Aorta (tissue), 5 donors: ENCODE measurements around the gene MRPS6. TPM values are rescaled to one million over a fixed set of nuclear protein-coding genes. Genes with fewer than 3 reads are reported as not detected.
A peak's percentile ranks its signal among the peaks of the same experiment; 100 is the strongest.

ENCODE experiments used
- ATAC-seq: fragments of 200-7000 bp; cut with Tn5 transposase; one replicate; pipeline ENCODE4 v1.9.1; 2022; ENCODE audit warnings: moderate library complexity; ENCODE audit not compliant: low FRiP score
- DNase-seq, 2 donors: peaks; one replicate each; pipeline ENCODE4 v3.0.0-alpha.2; 2020
- H3K27ac ChIP-seq, 2 donors: one replicate each; pipeline ENCODE4 v1.5.1; 2013; ENCODE audit warnings: low read length in 2 of 2, mild to moderate bottlenecking in 2 of 2, moderate library complexity in 2 of 2, control low read depth in 1 of 2, inconsistent platforms in 1 of 2, low read depth in 1 of 2
- H3K27me3 ChIP-seq, 2 donors: one replicate each; pipeline ENCODE4 v1.6.1; 2013; ENCODE audit warnings: control low read depth in 1 of 2, low read length in 1 of 2, mild to moderate bottlenecking in 1 of 2, moderate library complexity in 1 of 2; ENCODE audit not compliant: insufficient read depth in 2 of 2, control insufficient read depth in 1 of 2
- H3K36me3 ChIP-seq, 2 donors: one replicate each; pipeline ENCODE4 v1.6.1; 2013; ENCODE audit warnings: control low read depth in 1 of 2, low read length in 1 of 2, mild to moderate bottlenecking in 1 of 2; ENCODE audit not compliant: insufficient read depth in 2 of 2, control insufficient read depth in 1 of 2
- H3K4me1 ChIP-seq, 2 donors: one replicate each; pipeline ENCODE4 v1.6.1; 2013; ENCODE audit warnings: low read length in 2 of 2, control low read depth in 1 of 2, mild to moderate bottlenecking in 1 of 2, moderate library complexity in 1 of 2; ENCODE audit not compliant: insufficient read depth in 2 of 2, control insufficient read depth in 1 of 2
- H3K4me3 ChIP-seq, 2 donors: one replicate each; pipeline ENCODE4 v1.5.1; 2013; ENCODE audit warnings: low read length in 2 of 2, control low read depth in 1 of 2, mild to moderate bottlenecking in 1 of 2
- H3K9me3 ChIP-seq: one replicate; pipeline ENCODE4 v1.6.1; 2013; ENCODE audit warnings: mild to moderate bottlenecking, low read length; ENCODE audit not compliant: control insufficient read depth
- WGBS, 2 donors: extraction: QIAGEN DNeasy Blood & Tissue Kit; methylation state at CpG; one replicate each; pipeline ENCODE4 v1.1.7; 2013; 5-methylcytosine and 5-hydroxymethylcytosine counted together
- intact Hi-C, 2 donors: fragments of 100-400 bp; cut with DNase I; formaldehyde crosslinking; loops; one replicate each; pipeline versions ENCODE4 v1.14.2 to v1.15.0; 2022
- polyA plus RNA-seq, 2 donors: library from polyadenylated mRNA; stranded (reverse); fragments of 200-250 nt; gene quantifications; one replicate each; pipeline ENCODE4 v1.2.3, GENCODE V29; 2013
- total RNA-seq, 2 donors: library from RNA; stranded (reverse); fragmentation: NEBNext Ultra II Directional; extraction: Animal tissue kit (Norgen Biotek cat#: 25700); gene quantifications; one replicate each; pipeline ENCODE4 v1.2.1, GENCODE V29; 2021
- donor health status: healthy with polysubstance abuse.
- donor health status: Bipolar disorder and iron deficiency.
- donor health status: DM: no; HTN: no; CAD: no.
- donor health status: DM: no; HTN: no; CAD: no.
- donor health status: DM: yes; HTN: yes; CAD: no.

Gene MRPS6
- total and polyA plus RNA-seq, 4 donors: 78.4 to 137 (median 106) TPM

- no peaks in the 10 kb centered on the region for H3K27me3 ChIP-seq
- no peak overlapping the region for H3K27ac ChIP-seq
- peaks cover 12 to 20% of the 10 kb centered on the region in 2 donors for H3K4me1 ChIP-seq
- H3K4me3 ChIP-seq: no peak overlapping the region
- H3K9me3 ChIP-seq: no peaks in the 10 kb centered on the region
- ATAC-seq: no peak
- peaks cover 0 to 9% of the 10 kb centered on the region in 2 donors for H3K36me3 ChIP-seq
- 86 to 94% methylated on average over 2 of the region's 2 CpGs for WGBS, 2 donors
- no peak for DNase-seq
- intact Hi-C loops: no loop called here
Observed at GRCh38 chr21:34100337-34100736, 27.0 kb downstream of the MRPS6 start.

GRCh38 chr21:34100790-34101189, 27.4 kb downstream of the MRPS6 start:
- intact Hi-C loops: no loop called here
- peaks cover 0 to 8% of the 10 kb centered on the region in 2 donors for H3K36me3 ChIP-seq
- no peaks in the 10 kb centered on the region for H3K27me3 ChIP-seq
- WGBS, 2 donors: 34 to 42% methylated on average over 4 of the region's 4 CpGs
- ATAC-seq (no peak), DNase-seq (no peak)
- H3K9me3 ChIP-seq: no peaks in the 10 kb centered on the region
- no peak overlapping the region for H3K4me3 ChIP-seq
- no peak overlapping the region for H3K27ac ChIP-seq
- H3K4me1 ChIP-seq: peaks cover 12 to 20% of the 10 kb centered on the region in 2 donors

- intact Hi-C loops: no loop called here
- no peak overlapping the region for H3K27ac ChIP-seq
- peaks cover 6 to 15% of the 10 kb centered on the region in 2 donors for H3K4me1 ChIP-seq
Observed at GRCh38 chr21:34105947-34106541, 32.7 kb downstream of the MRPS6 start.

GRCh38 chr21:34107606-34108005, 34.2 kb downstream of the MRPS6 start:
- ATAC-seq: no peak
- Histone ChIP-seq H3K4me1 (peaks cover 6 to 14% of the 10 kb centered on the region in 2 donors), H3K27ac (no peak overlapping the region), H3K27me3 (no peaks in the 10 kb centered on the region), H3K4me3 (no peak overlapping the region), H3K36me3 (no peaks in the 10 kb centered on the region), H3K9me3 (no peaks in the 10 kb centered on the region)
- intact Hi-C loops: no loop called here
- 60 to 73% methylated on average over 1 of the region's 1 CpG for WGBS, 2 donors
- DNase-seq: no peak

More at GRCh38 chr21:34105947-34106541, 32.7 kb downstream of the MRPS6 start:
- no peaks in the 10 kb centered on the region for H3K9me3 ChIP-seq
- no peaks in the 10 kb centered on the region for H3K27me3 ChIP-seq
- no peak for DNase-seq
- H3K4me3 ChIP-seq: no peak overlapping the region
- ATAC-seq: no peak
- no peaks in the 10 kb centered on the region for H3K36me3 ChIP-seq

- H3K4me1 ChIP-seq: peaks cover 6 to 19% of the 10 kb centered on the region in 2 donors
- no peaks in the 10 kb centered on the region for H3K36me3 ChIP-seq
- intact Hi-C loops: no loop called here
Observed at GRCh38 chr21:34109075-34109474, 35.7 kb downstream of the MRPS6 start.

GRCh38 chr21:34110594-34111202, 37.3 kb downstream of the MRPS6 start:
- WGBS, 2 donors: 96% methylated on average over 8 of the region's 8 CpGs
- Histone ChIP-seq H3K9me3 (no peaks in the 10 kb centered on the region), H3K27ac (no peak overlapping the region), H3K36me3 (no peaks in the 10 kb centered on the region), H3K4me3 (no peak overlapping the region), H3K4me1 (peaks cover 6 to 22% of the 10 kb centered on the region in 2 donors), H3K27me3 (no peaks in the 10 kb centered on the region)
- no peak for DNase-seq
- intact Hi-C loops: no loop called here
- no peak for ATAC-seq

More at GRCh38 chr21:34109075-34109474, 35.7 kb downstream of the MRPS6 start:
- DNase-seq: no peak
- 37 to 40% methylated on average over 7 of the region's 7 CpGs for WGBS, 2 donors
- Histone ChIP-seq H3K27ac (peak overlapping the region in 1 of 2 donors; percentile 44), H3K4me3 (no peak overlapping the region), H3K9me3 (no peaks in the 10 kb centered on the region), H3K27me3 (no peaks in the 10 kb centered on the region)
- ATAC-seq: no peak

GRCh38 chr21:34112316-34113033, 39.1 kb downstream of the MRPS6 start:
- DNase-seq: no peak
- no peak for ATAC-seq
- Histone ChIP-seq H3K9me3 (no peaks in the 10 kb centered on the region), H3K36me3 (no peaks in the 10 kb centered on the region), H3K4me3 (no peak overlapping the region), H3K27me3 (no peaks in the 10 kb centered on the region), H3K27ac (no peak overlapping the region), H3K4me1 (peaks cover 6 to 22% of the 10 kb centered on the region in 2 donors)
- WGBS, 2 donors: 91 to 92% methylated on average over 6 of the region's 6 CpGs
- intact Hi-C loops: no loop called here

- Histone ChIP-seq H3K27me3 (no peaks in the 10 kb centered on the region), H3K9me3 (no peaks in the 10 kb centered on the region), H3K36me3 (no peaks in the 10 kb centered on the region), H3K4me3 (no peak overlapping the region), H3K4me1 (peaks cover 6 to 21% of the 10 kb centered on the region in 2 donors), H3K27ac (no peak overlapping the region)
- intact Hi-C loops: no loop called here
- ATAC-seq (no peak), DNase-seq (no peak)
- WGBS, 2 donors: 24 to 50% methylated on average over 2 of the region's 2 CpGs
Observed at GRCh38 chr21:34113842-34114241, 40.5 kb downstream of the MRPS6 start.
